AG09319 (cell line): ENCODE measurements around the gene WDR4.

Source experiments
- DNase-seq: peaks from one replicate; pipeline ENCODE4 v3.0.0-alpha.2; 2010; ENCODE audit warnings: low read depth; ENCODE audit errors: extremely low read depth
- CTCF ChIP-seq: IDR thresholded peaks from 2 replicates; pipeline ENCODE4 v1.5.1; 2011; ENCODE audit warnings: low read depth, mild to moderate bottlenecking, inconsistent platforms, low read length, moderate library complexity

WDR4 gene

DNA sequence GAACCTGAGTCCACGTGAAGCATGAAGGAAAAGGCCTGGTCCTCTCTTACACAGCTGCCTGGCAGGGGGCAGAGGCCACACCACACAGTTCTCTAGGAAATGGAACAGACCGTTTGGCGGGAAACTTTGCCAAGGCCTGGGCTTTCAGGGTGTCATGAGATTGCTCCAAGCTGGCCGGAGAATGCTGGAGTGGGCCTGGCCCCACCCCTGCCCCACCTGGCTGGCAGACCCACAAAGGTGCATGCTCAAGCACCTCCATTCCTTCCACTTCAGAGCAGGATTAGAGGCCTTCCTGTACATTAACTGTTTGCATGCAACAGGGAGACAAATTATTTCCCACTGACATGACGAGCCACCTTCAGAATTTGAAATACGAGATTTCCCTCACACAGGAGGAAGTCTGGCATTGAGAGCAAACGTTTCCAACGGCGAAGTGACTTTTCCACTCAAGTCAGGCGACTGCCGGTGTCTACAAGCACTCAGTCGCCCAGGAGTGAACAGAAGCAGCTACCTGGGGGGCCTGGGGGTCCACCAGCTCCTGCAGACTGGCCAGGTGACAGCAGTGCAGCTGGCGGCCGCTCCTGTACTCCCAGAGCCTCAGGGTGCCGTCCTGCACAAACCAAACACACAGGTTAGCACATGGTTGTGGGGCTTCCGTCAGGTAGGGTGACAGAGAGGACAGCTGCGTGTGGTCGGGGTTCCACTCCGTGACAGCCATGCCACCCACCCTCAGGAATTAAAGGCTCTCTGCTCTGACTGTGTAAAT lies 24.0 kb downstream of the WDR4 start:
- TF ChIP-seq CTCF, result no peak
- DNase-seq, result no peak

DNA sequence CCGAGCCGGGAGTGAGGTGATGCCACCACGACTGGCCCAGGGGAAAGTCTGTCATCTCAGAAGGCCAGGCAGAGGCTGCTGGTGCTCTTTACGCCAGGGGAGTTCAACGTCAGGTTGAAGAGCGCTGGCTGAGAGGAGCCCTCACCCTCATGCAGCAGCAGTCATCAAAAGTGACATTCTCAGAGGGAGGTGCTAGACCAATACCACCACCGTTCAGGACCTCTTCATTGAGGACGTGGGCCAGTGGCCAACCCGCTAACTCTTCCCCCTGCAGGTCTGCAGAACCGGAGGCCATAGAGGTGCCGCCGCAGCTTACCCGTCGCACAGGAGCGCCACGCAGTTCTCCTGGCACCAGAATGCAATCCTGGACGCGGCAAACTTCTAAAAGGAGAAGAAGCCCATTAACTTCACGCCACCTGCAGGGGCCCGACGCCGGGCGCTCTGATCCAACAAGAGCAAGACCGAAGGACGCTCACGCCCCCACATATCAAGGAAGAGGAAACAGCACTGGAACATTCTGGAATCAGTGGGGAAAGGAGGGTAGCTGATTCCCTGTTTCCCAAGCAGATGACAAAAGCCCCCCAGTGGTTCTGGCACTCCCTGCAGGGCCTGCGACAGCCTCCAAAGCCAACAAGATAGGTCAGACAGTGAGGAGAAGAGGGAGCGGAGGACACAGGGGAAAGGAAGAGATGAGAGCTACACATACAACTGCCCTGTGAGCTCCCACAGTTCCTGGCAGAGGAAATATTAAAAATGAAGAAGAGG lies 24.9 kb downstream of the WDR4 start:
- TF ChIP-seq CTCF, result no peak
- DNase-seq, result no peak

- TF ChIP-seq CTCF, result no peak
- no peak for DNase-seq
Observed at GRCh38 chr21:42853621-42854020, 25.7 kb downstream of the WDR4 start.

- no peak for DNase-seq
Observed at GRCh38 chr21:42852925-42853570, 26.3 kb downstream of the WDR4 start.

GRCh38 chr21:42851812-42852665 lies 27.3 kb downstream of the WDR4 start:
- TF ChIP-seq CTCF, result no peak
- no peak for DNase-seq

More at GRCh38 chr21:42852925-42853570, 26.3 kb downstream of the WDR4 start:
- TF ChIP-seq CTCF, result no peak

DNA sequence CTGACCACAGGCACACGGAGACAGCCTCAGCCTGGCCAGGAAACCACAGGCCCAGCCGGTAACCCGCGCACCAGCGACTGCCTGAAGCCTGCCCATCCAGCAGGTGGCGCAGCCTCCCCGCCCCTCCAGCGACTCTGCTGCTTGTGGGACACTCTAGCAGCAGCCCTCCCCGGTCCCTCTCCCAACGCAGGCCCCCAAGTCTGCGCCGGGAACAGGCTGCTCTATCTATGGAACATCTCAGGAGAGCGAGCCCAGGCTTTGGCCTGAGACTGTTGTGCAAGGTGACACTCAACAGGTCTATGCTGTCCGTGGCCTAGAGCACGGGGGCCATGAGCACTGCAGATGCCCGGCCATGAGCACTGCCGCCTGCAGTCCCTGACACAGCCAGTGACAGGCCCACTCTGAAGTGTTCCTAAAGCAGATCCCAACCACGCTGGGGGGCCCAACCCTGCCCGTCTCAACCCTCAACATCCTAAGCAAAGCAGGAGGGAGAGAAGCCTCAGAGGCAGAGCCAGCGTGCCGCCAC lies 28.4 kb downstream of the WDR4 start:
- TF ChIP-seq CTCF, result peak; percentile 35
- no peak for DNase-seq
